Stomach (tissue), 9 donors: Measurements from ENCODE around the gene POMGNT2. TPM values are rescaled to one million over a fixed set of nuclear protein-coding genes. Genes with fewer than 3 reads are reported as not detected.
A peak's percentile ranks its signal among the peaks of the same experiment; 100 is the strongest.

ENCODE experiments used
- DNase-seq, 2 donors: peaks; one replicate each; pipeline versions ENCODE4 v3.0.0 to v3.0.0-alpha.2; 2013 to 2019
- H3K27ac ChIP-seq, 5 donors: fragments of 200-600 bp in 4 of 5; sonication (generic) in 4 of 5; one replicate each; pipeline ENCODE4 v1.5.1; 2013 to 2019; ENCODE audit warnings: mild to moderate bottlenecking in 1 of 5, moderate library complexity in 1 of 5
- H3K27me3 ChIP-seq, 3 donors: fragments of 200-600 bp; sonication (generic); one replicate each; pipeline ENCODE4 v1.5.1; 2017 to 2019; ENCODE audit warnings: mixed run types in 1 of 3
- H3K36me3 ChIP-seq, 4 donors: fragments of 200-600 bp; sonication (generic); 1 replicate in 3 of 4; 2 replicates in 1 of 4; pipeline ENCODE4 v1.5.1; 2016 to 2019
- H3K4me1 ChIP-seq, 4 donors: fragments of 200-600 bp; sonication (generic); one replicate each; pipeline ENCODE4 v1.5.1; 2016 to 2019
- H3K4me3 ChIP-seq, 4 donors: fragments of 200-600 bp; sonication (generic) in 3 of 4; one replicate each; pipeline ENCODE4 v1.5.1; 2016 to 2019; ENCODE audit warnings: mild to moderate bottlenecking in 1 of 4
- H3K9me3 ChIP-seq, 4 donors: fragments of 200-600 bp; sonication (generic); one replicate each; pipeline ENCODE4 v1.5.1; 2016 to 2019
- CTCF ChIP-seq, 7 experiments: fragments of 450-650 bp in 4 of 7; fragments of 200-600 bp in 3 of 7; sonication (generic) in 3 of 7; IDR thresholded peaks; one replicate each; pipeline ENCODE4 v1.5.1; 2016 to 2019; ENCODE audit warnings: antibody characterized with exemption in 7 of 7, control low read depth in 2 of 7, mild to moderate bottlenecking in 1 of 7
- EP300 ChIP-seq: sonication (generic); formaldehyde crosslinking; IDR thresholded peaks from one replicate; pipeline ENCODE4 v1.6.1; 2017; ENCODE audit warnings: antibody characterized with exemption
- POLR2A ChIP-seq, 4 donors: fragments of 450-650 bp; IDR thresholded peaks; one replicate each; pipeline ENCODE4 v1.6.1; 2016; ENCODE audit warnings: antibody characterized with exemption in 4 of 4, control low read depth in 2 of 4, mild to moderate bottlenecking in 1 of 4, moderate library complexity in 1 of 4
- POLR2AphosphoS5 ChIP-seq, 3 donors: sonication (generic); formaldehyde crosslinking; IDR thresholded peaks; one replicate each; pipeline ENCODE4 v1.6.1; 2016; ENCODE audit warnings: antibody characterized with exemption in 3 of 3
- WGBS, 5 donors: extraction: QIAGEN DNeasy Blood & Tissue Kit in 3 of 5; methylation state at CpG; one replicate each; pipeline versions ENCODE4 v1.1.5 to v1.1.7; 2013 to 2018; 5-methylcytosine and 5-hydroxymethylcytosine counted together
- intact Hi-C: fragments of 100-400 bp; cut with DNase I; formaldehyde crosslinking; loops from one replicate; pipeline ENCODE4 v1.15.1; 2023; ENCODE audit warnings: low total_unique reads
- polyA plus RNA-seq, 3 donors: library from polyadenylated mRNA; stranded (reverse); fragments of 200-250 nt; gene quantifications; one replicate each; pipeline ENCODE4 v1.2.3, GENCODE V29; 2013
- total RNA-seq, 5 donors: library from RNA; depleted of rRNA; stranded (reverse); fragments of >200 nt; gene quantifications; one replicate each; pipeline versions ENCODE4 v1.1.0 to v1.2.3, GENCODE V29; 2014 to 2016
- donor health status: healthy with polysubstance abuse.
- donor health status: Bipolar disorder and iron deficiency.
- donor health status: healthy.

Gene POMGNT2
- total and polyA plus RNA-seq, 8 donors, result 5.3 to 48.1 (median 8.7) TPM

GRCh38 chr3:43087249-43087776 is 18.6 kb downstream of the POMGNT2 start:
- Histone ChIP-seq H3K27ac (no peak overlapping the region), H3K9me3 (no peaks in the 10 kb centered on the region), H3K36me3 (peaks cover 0 to 6% (median 2%) of the 10 kb centered on the region in 4 donors), H3K4me3 (no peak overlapping the region), H3K4me1 (peaks cover 0 to 21% (median 11%) of the 10 kb centered on the region in 4 donors), H3K27me3 (no peaks in the 10 kb centered on the region)
- DNase-seq, result peak in 1 of 2 donors; percentile 18
- intact Hi-C loops, result no loop called here
- WGBS, 5 donors, result 90 to 99% (median 94%) methylated on average over 5 of the region's 5 CpGs
- TF ChIP-seq POLR2A (IDR thresholded peaks at IDR 0.05), result no peak
- TF ChIP-seq CTCF (IDR thresholded peaks at IDR 0.05), result no peak
- no peak for TF ChIP-seq EP300
- TF ChIP-seq POLR2AphosphoS5 (IDR thresholded peaks at IDR 0.05), result no peak

GRCh38 chr3:43086460-43087165 is 19.3 kb downstream of the POMGNT2 start:
- peaks cover 0 to 19% (median 11%) of the 10 kb centered on the region in 4 donors for H3K4me1 ChIP-seq
- intact Hi-C loops, result no loop called here
- H3K9me3 ChIP-seq, result no peaks in the 10 kb centered on the region
- peaks cover 0 to 12% (median 3%) of the 10 kb centered on the region in 4 donors for H3K36me3 ChIP-seq
- TF ChIP-seq EP300 (no peak), CTCF (IDR thresholded peaks at IDR 0.05) (no peak), POLR2AphosphoS5 (IDR thresholded peaks at IDR 0.05) (no peak), POLR2A (IDR thresholded peaks at IDR 0.05) (no peak)
- no peak overlapping the region for H3K27ac ChIP-seq
- no peak overlapping the region for H3K4me3 ChIP-seq
- 84 to 94% (median 91%) methylated on average over 6 of the region's 6 CpGs for WGBS, 5 donors
- DNase-seq, result no peak
- no peaks in the 10 kb centered on the region for H3K27me3 ChIP-seq

GRCh38 chr3:43082457-43082856 is 23.4 kb downstream of the POMGNT2 start:
- intact Hi-C loops, result no loop called here
- Histone ChIP-seq H3K27me3 (no peaks in the 10 kb centered on the region), H3K9me3 (no peaks in the 10 kb centered on the region), H3K36me3 (peaks cover 18 to 46% (median 29%) of the 10 kb centered on the region in 4 donors), H3K27ac (no peak overlapping the region), H3K4me1 (no peaks in the 10 kb centered on the region), H3K4me3 (no peak overlapping the region)
- 84 to 97% (median 96%) methylated on average over 2 of the region's 2 CpGs for WGBS, 5 donors
- DNase-seq, result no peak
- TF ChIP-seq POLR2AphosphoS5 (IDR thresholded peaks at IDR 0.05), result no peak
- no peak for TF ChIP-seq CTCF (IDR thresholded peaks at IDR 0.05)
- no peak for TF ChIP-seq POLR2A (IDR thresholded peaks at IDR 0.05)
- TF ChIP-seq EP300, result no peak

GRCh38 chr3:43081796-43082195 is 24.1 kb downstream of the POMGNT2 start:
- WGBS, 5 donors, result 88 to 96% (median 92%) methylated on average over 5 of the region's 5 CpGs
- Histone ChIP-seq H3K27ac (no peak overlapping the region), H3K9me3 (no peaks in the 10 kb centered on the region), H3K4me3 (no peak overlapping the region), H3K4me1 (no peaks in the 10 kb centered on the region), H3K27me3 (no peaks in the 10 kb centered on the region), H3K36me3 (peaks cover 18 to 46% (median 29%) of the 10 kb centered on the region in 4 donors)
- TF ChIP-seq POLR2AphosphoS5 (IDR thresholded peaks at IDR 0.05) (no peak), CTCF (IDR thresholded peaks at IDR 0.05) (no peak), POLR2A (IDR thresholded peaks at IDR 0.05) (no peak), EP300 (no peak)
- intact Hi-C loops, result no loop called here
- DNase-seq, result no peak
